Measurements from ENCODE around the gene CIITA. TPM values are rescaled to one million over a fixed set of nuclear protein-coding genes. Genes with fewer than 3 reads are reported as not detected.
A peak's percentile ranks its signal among the peaks of the same experiment; 100 is the strongest.

CIITA gene
- total RNA-seq, 4 donors from 2014 or later: 27.7 to 107 (median 60.9) TPM

DNA sequence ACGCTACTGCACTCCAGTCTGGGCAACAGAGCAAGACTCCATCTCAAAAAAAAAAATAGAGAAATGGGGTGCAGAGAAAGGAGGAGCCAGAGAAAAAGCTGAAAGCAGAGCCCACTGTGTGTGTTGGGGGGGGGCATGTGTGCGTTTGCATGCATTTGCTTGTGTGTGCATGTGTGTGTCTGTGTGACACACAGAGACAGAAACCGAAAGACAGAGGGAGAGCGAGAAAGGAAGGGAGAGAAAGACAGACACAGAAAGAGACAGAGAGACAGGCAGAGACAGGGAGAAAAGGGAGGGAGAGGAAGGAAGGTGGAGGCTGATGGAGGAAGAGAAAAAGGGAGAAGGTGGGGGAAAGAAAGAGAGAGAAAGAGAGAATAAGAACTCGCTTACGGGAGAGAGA lies 9.8 kb upstream of the CIITA start:
- peak overlapping the region in 1 of 4 donors; percentile 77 for H3K27ac ChIP-seq
- DNase-seq: peak in 1 of 3 donors; percentile 47
- H3K36me3 ChIP-seq: no peaks in the 10 kb centered on the region
- H3K4me1 ChIP-seq: peaks cover 4 to 37% (median 24%) of the 10 kb centered on the region in 4 donors
- no peaks in the 10 kb centered on the region for H3K27me3 ChIP-seq
- no peak overlapping the region for H3K4me3 ChIP-seq
- TF ChIP-seq POLR2A (IDR thresholded peaks at IDR 0.05): no peak
- TF ChIP-seq, protein P1, sequence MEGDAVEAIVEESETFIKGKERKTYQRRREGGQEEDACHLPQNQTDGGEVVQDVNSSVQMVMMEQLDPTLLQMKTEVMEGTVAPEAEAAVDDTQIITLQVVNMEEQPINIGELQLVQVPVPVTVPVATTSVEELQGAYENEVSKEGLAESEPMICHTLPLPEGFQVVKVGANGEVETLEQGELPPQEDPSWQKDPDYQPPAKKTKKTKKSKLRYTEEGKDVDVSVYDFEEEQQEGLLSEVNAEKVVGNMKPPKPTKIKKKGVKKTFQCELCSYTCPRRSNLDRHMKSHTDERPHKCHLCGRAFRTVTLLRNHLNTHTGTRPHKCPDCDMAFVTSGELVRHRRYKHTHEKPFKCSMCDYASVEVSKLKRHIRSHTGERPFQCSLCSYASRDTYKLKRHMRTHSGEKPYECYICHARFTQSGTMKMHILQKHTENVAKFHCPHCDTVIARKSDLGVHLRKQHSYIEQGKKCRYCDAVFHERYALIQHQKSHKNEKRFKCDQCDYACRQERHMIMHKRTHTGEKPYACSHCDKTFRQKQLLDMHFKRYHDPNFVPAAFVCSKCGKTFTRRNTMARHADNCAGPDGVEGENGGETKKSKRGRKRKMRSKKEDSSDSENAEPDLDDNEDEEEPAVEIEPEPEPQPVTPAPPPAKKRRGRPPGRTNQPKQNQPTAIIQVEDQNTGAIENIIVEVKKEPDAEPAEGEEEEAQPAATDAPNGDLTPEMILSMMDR (IDR thresholded peaks at IDR 0.05): no peak
- H3K9me3 ChIP-seq: no peaks in the 10 kb centered on the region

DNA sequence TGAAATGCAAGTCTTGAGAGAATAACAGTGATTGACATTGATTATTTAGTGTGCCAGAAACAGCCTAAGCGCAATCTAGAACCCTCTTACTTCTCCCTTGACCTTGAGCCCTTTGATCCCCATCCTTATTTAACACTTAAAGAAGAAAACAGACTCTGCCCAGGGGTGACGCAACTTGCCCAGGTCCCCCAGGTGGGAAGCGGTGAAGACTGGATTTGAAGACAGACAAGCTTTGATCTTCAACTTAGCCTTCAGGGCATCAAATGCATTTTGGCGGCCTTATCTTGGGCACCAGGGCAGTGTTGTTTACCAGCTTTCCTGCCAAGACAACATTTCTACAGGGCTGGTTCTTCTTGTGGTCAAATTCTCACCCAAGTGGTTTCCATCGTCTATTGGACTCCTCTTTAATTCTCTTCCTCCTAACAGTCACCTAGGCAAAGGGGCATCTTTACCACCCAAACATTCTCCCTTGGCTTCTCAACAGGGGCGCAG lies 8.9 kb upstream of the CIITA start:
- H3K27ac ChIP-seq: peak overlapping the region in 3 of 4 donors; percentile 36 to 77 (median 47)
- peak overlapping the region in 1 of 4 donors; percentile 21 for H3K4me3 ChIP-seq
- peaks cover 4 to 39% (median 25%) of the 10 kb centered on the region in 4 donors for H3K4me1 ChIP-seq
- TF ChIP-seq POLR2A (IDR thresholded peaks at IDR 0.05): no peak
- TF ChIP-seq, protein P1 (IDR thresholded peaks at IDR 0.05): no peak
- H3K9me3 ChIP-seq: no peaks in the 10 kb centered on the region
- peak in 1 of 3 donors; percentile 31 for DNase-seq
- no peaks in the 10 kb centered on the region for H3K36me3 ChIP-seq
- H3K27me3 ChIP-seq: no peaks in the 10 kb centered on the region

DNA sequence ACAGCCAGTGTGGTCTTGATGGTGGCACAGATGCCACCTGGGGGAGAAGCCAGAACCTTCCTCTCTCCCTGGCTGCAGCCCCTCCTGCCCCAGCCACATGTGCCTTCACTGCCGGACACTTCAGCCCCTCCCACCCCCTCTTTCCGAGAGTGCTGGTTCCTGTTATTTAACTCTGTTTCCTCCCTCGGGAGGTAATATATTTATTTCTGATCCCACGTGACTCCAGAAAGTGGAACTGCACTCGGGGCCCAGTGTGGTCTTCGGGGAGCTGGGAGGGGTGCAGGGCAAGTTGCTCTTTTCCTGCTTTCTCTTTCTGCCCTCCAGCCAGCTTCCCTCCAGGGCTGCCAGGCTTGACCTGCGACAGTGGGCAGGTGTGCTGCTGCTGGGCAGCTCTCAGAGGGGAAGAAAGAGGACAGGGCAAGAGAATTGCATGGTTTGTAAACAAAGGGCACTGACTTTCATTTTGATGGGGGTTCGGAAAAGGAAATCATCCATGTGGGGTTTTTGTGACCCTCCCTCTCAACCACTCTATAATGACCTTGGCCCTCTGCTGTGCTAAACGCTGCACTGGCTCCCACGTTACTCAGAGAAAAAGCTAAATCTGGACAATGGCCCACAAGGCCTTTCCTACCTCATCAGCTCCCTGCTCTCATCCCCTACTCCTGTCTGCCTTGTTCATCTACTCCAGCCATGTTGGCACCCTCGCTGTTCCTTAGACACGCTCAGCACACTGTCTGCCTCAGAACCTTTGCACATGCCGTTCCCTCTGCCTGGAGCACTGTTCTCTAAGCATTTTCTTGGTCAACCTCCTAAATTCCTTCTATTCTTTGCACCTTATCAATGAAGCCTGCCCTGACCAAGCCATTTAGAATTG lies 8.2 kb upstream of the CIITA start:
- Histone ChIP-seq H3K4me3 (peak overlapping the region in 1 of 4 donors; percentile 21), H3K27ac (peak overlapping the region; percentile 29 to 77 (median 42)), H3K4me1 (peaks cover 4 to 39% (median 25%) of the 10 kb centered on the region in 4 donors), H3K27me3 (no peaks in the 10 kb centered on the region), H3K36me3 (no peaks in the 10 kb centered on the region), H3K9me3 (no peaks in the 10 kb centered on the region)
- no peak for TF ChIP-seq POLR2A (IDR thresholded peaks at IDR 0.05)
- TF ChIP-seq, protein P1 (IDR thresholded peaks at IDR 0.05): no peak
- DNase-seq: peak in 2 of 3 donors; percentile 88

DNA sequence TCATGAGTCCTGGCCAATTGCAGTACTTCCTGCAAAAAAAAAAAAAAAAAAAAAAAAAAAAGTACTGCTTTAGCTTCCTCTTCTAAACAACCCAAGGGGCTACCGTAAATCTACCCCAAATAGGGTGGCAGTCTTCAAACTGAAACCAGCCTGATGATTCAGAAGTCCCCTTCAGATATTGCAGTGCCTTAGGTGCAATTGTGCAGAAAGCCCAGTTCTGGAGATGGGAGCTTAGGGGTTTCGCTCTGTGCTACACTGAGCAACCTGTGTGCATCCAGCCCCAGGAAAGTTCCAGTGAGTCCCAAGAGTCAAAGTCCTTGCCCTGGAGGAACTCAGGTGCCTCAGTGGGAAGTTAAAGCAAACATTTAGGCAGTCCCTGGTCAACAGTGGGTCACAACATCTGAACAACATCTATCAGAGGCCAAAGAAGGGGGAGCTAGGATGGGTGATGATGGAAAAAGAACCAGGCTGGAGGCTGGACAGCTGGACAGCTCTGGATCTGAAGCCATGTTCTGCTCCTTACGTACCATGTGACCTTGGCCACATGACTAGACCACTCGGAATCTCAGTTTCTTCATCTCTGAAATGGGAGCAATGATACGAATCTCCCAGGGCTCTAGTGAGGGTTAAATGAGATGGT lies 6.7 kb upstream of the CIITA start:
- peak in 1 of 3 donors; percentile 20 for DNase-seq
- no peaks in the 10 kb centered on the region for H3K27me3 ChIP-seq
- H3K36me3 ChIP-seq: no peaks in the 10 kb centered on the region
- H3K27ac ChIP-seq: peak overlapping the region; percentile 41 to 77 (median 67)
- no peaks in the 10 kb centered on the region for H3K9me3 ChIP-seq
- H3K4me3 ChIP-seq: no peak overlapping the region
- H3K4me1 ChIP-seq: peaks cover 4 to 39% (median 25%) of the 10 kb centered on the region in 4 donors
- TF ChIP-seq, protein P1 (IDR thresholded peaks at IDR 0.05): no peak
- no peak for TF ChIP-seq POLR2A (IDR thresholded peaks at IDR 0.05)

- TF ChIP-seq, protein P1 (IDR thresholded peaks at IDR 0.05): no peak
- no peak for TF ChIP-seq POLR2A (IDR thresholded peaks at IDR 0.05)
- H3K27ac ChIP-seq: peak overlapping the region; percentile 41 to 77 (median 67)
- no peaks in the 10 kb centered on the region for H3K36me3 ChIP-seq
- H3K27me3 ChIP-seq: no peaks in the 10 kb centered on the region
- peaks cover 4 to 39% (median 25%) of the 10 kb centered on the region in 4 donors for H3K4me1 ChIP-seq
- no peak overlapping the region for H3K4me3 ChIP-seq
- no peaks in the 10 kb centered on the region for H3K9me3 ChIP-seq
- DNase-seq: no peak
Measured at GRCh38 chr16:10870808-10871156, 6.2 kb upstream of the CIITA start.

All from Peyer's patch (tissue), 4 donors.